Heart right ventricle (tissue), 16 donors: ENCODE measurements around the gene RPS27. TPM values are rescaled to one million over a fixed set of nuclear protein-coding genes. Genes with fewer than 3 reads are reported as not detected.

Experiments
- ATAC-seq, 8 donors: fragments of 200-7000 bp; cut with Tn5 transposase; one replicate each; pipeline ENCODE4 v1.9.1; 2020; ENCODE audit warnings: mild to moderate bottlenecking in 8 of 8, moderate library complexity in 8 of 8, moderate number of reproducible peaks in 1 of 8
- DNase-seq, 2 donors: peaks; one replicate each; pipeline ENCODE4 v3.0.0-alpha.2; 2020
- H3K27ac ChIP-seq, 10 donors: fragments of 200-600 bp; sonication (generic) in 2 of 10; one replicate each; pipeline versions ENCODE4 v1.5.0 to v1.8.0; 2020 to 2022; ENCODE audit warnings: mild to moderate bottlenecking in 3 of 10
- H3K27me3 ChIP-seq, 7 donors: fragments of 200-600 bp; one replicate each; pipeline ENCODE4 v1.8.0; 2021 to 2022; ENCODE audit warnings: mild to moderate bottlenecking in 2 of 7
- H3K36me3 ChIP-seq, 9 donors: fragments of 200-600 bp; sonication (generic) in 1 of 9; one replicate each; pipeline versions ENCODE4 v1.5.0 to v1.8.0; 2020 to 2022; ENCODE audit warnings: mild to moderate bottlenecking in 2 of 9
- H3K4me1 ChIP-seq, 9 donors: fragments of 200-600 bp; sonication (generic) in 1 of 9; one replicate each; pipeline versions ENCODE4 v1.5.0 to v1.8.0; 2020 to 2022; ENCODE audit warnings: mild to moderate bottlenecking in 4 of 9
- H3K4me3 ChIP-seq, 10 donors: fragments of 200-600 bp; sonication (generic) in 2 of 10; one replicate each; pipeline versions ENCODE4 v1.5.0 to v1.8.0; 2020 to 2022; ENCODE audit warnings: mild to moderate bottlenecking in 7 of 10, moderate library complexity in 2 of 10
- H3K9me3 ChIP-seq, 11 donors: fragments of 200-600 bp in 10 of 11; sonication (generic) in 2 of 11; one replicate each; pipeline versions ENCODE4 v1.5.0 to v1.8.0; 2013 to 2022; ENCODE audit warnings: mild to moderate bottlenecking in 2 of 11, control low read depth in 1 of 11, moderate library complexity in 1 of 11
- CTCF ChIP-seq, 9 donors: fragments of 200-600 bp; sonication (generic) in 2 of 9; IDR thresholded peaks; one replicate each; pipeline versions ENCODE4 v1.5.0 to v1.8.0; 2021 to 2022; ENCODE audit warnings: antibody characterized with exemption in 9 of 9, mild to moderate bottlenecking in 5 of 9, moderate library complexity in 1 of 9
- WGBS, 2 donors: extraction: QIAGEN DNeasy Blood & Tissue Kit; methylation state at CpG; one replicate each; pipeline ENCODE4 v1.1.7; 2013; ENCODE audit warnings: inconsistent platforms in 1 of 2; 5-methylcytosine and 5-hydroxymethylcytosine counted together
- intact Hi-C, 10 donors: fragments of 100-400 bp; cut with DNase I; formaldehyde crosslinking; loops; one replicate each; pipeline versions ENCODE4 v1.11.1 to v1.14.2; 2022
- polyA plus RNA-seq, 2 donors: library from polyadenylated mRNA; stranded (reverse); fragments of 200-250 nt; gene quantifications; one replicate each; pipeline ENCODE4 v1.2.3, GENCODE V29; 2013
- total RNA-seq, 10 donors: library from RNA; stranded (reverse); fragmentation: NEBNext Ultra II Directional in 3 of 10; extraction: Animal tissue kit (Norgen Biotek cat#: 25700) in 3 of 10; gene quantifications; one replicate each; pipeline versions ENCODE4 v1.2.1 to v1.2.4, GENCODE V29; 2021 to 2023
- donor health status: Arrhythmogenic right ventricular cardiomyopathy.
- donor health status: ischemic (EF 13 %, LVEDD 7.1; RV severe dilation, severe dysfunction).
- donor health status: healthy with polysubstance abuse.
- donor health status: DM: no; HTN: yes; CAD: no.
- donor health status: DM: no; HTN: no; CAD: no.
- donor health status: ischemic (EF 25% LVEDD 6.9; RV normal size, moderate dysfunction).
- donor health status: ischemic (EF 25% LVEDD 5.7; RV mildly dilated, moderate dysfunction).
- donor health status: healthy.
- donor health status: DM: yes; HTN: yes; CAD: no.
- donor health status: Ischemic cardiomyopathy.
- donor health status: ischemic (EF 35%, LVEDD 5.7; RV mildly dilated, moderate dysfunction).
- donor health status: nonischemic (EF 11% LVEDD 7.7; RV severe dilation, severe dysfunction).
- donor health status: DM: yes; HTN: yes; CAD: no.
- donor health status: PGD.
- donor health status: ischemic (EF 29% LVEDD 5.4; RV normal size, mild dysfunction).
- donor health status: nonischemic (EF 23%, LVEDD 6.1; RV moderate dilation, normal function).

The RPS27 gene
- total and polyA plus RNA-seq, 12 donors = 586 to 8,165 (median 744) TPM

GRCh38 chr1:153958111-153958960 lies 32.2 kb upstream of the RPS27 start, which contains the start of gene CRTC2:
Gene CRTC2 (minus strand): TSS chr1:153958612. CDS start chr1:153958497, 115 bp downstream.
- TF ChIP-seq CTCF (IDR thresholded peaks at IDR 0.05) = peak in 1 of 9 donors; percentile 25
- DNase-seq (peak; percentile 97 to 99), ATAC-seq (peak; percentile 88 to 95 (median 90))
- H3K36me3 ChIP-seq = peaks cover 0 to 47% (median 19%) of the 10 kb centered on the region in 9 donors
- WGBS, 2 donors = 0 to 1% methylated on average over 73 to 74 of the region's 75 CpGs
- H3K4me1 ChIP-seq = peaks cover 16 to 78% (median 58%) of the 10 kb centered on the region in 9 donors
- no peaks in the 10 kb centered on the region for H3K27me3 ChIP-seq
- peak within 1 kb of the TSS; percentile 85 to 98 (median 94) for H3K27ac ChIP-seq
- peak within 1 kb of the TSS; percentile 71 to 99 (median 94) for H3K4me3 ChIP-seq
- no peaks in the 10 kb centered on the region for H3K9me3 ChIP-seq
- intact Hi-C loops = loop anchor here in 1 of 10 donors (10.0 kb wide), 1 partner anchor 164 kb away; no protein-coding TSS in a partner anchor

- 12 to 16% methylated on average over 4 of the region's 4 CpGs for WGBS, 2 donors
- peaks cover 0 to 41% (median 13%) of the 10 kb centered on the region in 9 donors for H3K36me3 ChIP-seq
- no peak for TF ChIP-seq CTCF (IDR thresholded peaks at IDR 0.05)
- no peaks in the 10 kb centered on the region for H3K9me3 ChIP-seq
- peaks cover 16 to 80% (median 58%) of the 10 kb centered on the region in 9 donors for H3K4me1 ChIP-seq
- ATAC-seq = no peak
- intact Hi-C loops = loop anchor here in 1 of 10 donors (10.0 kb wide), 1 partner anchor 164 kb away; no protein-coding TSS in a partner anchor
- no peaks in the 10 kb centered on the region for H3K27me3 ChIP-seq
- DNase-seq = no peak
- peak overlapping the region in 8 of 10 donors; percentile 71 to 99 (median 94) for H3K4me3 ChIP-seq
- H3K27ac ChIP-seq = peak overlapping the region; percentile 44 to 98 (median 94)
Measured at GRCh38 chr1:153958961-153959260, 31.7 kb upstream of the RPS27 start.

GRCh38 chr1:153959454-153959853 lies 31.1 kb upstream of the RPS27 start:
- Histone ChIP-seq H3K27me3 (no peaks in the 10 kb centered on the region), H3K27ac (peak overlapping the region in 9 of 10 donors; percentile 58 to 98 (median 95)), H3K36me3 (peaks cover 0 to 35% (median 10%) of the 10 kb centered on the region in 9 donors), H3K9me3 (no peaks in the 10 kb centered on the region), H3K4me1 (peaks cover 18 to 84% (median 63%) of the 10 kb centered on the region in 9 donors), H3K4me3 (peak overlapping the region in 1 of 10 donors; percentile 98)
- WGBS, 2 donors = 38 to 46% methylated on average over 3 of the region's 3 CpGs
- intact Hi-C loops = loop anchor here in 1 of 10 donors (10.0 kb wide), 1 partner anchor 165 kb away; no protein-coding TSS in a partner anchor
- ATAC-seq = no peak
- no peak for DNase-seq
- TF ChIP-seq CTCF (IDR thresholded peaks at IDR 0.05) = no peak

- no peak for ATAC-seq
Measured at GRCh38 chr1:153960206-153960605, 30.4 kb upstream of the RPS27 start.

More at GRCh38 chr1:153960206-153960605, 30.4 kb upstream of the RPS27 start:
- DNase-seq = no peak
- Histone ChIP-seq H3K4me3 (no peak overlapping the region), H3K4me1 (peaks cover 20 to 83% (median 67%) of the 10 kb centered on the region in 9 donors), H3K27me3 (no peaks in the 10 kb centered on the region), H3K36me3 (peaks cover 0 to 29% (median 10%) of the 10 kb centered on the region in 9 donors), H3K27ac (peak overlapping the region in 6 of 10 donors; percentile 58 to 98 (median 94)), H3K9me3 (no peaks in the 10 kb centered on the region)
- TF ChIP-seq CTCF (IDR thresholded peaks at IDR 0.05) = no peak
- WGBS, 2 donors = 90 to 97% methylated on average over 11 of the region's 11 CpGs
- intact Hi-C loops = no loop called here
